ENCODE results near the gene REL.
"Not testable (repeated sequence)": the region's sequence is repeated elsewhere in the genome, so short reads cannot be mapped to it uniquely, and the experiment has no call there.

Gene REL

GRCh38 chr2:60907329-60907728 lies 26.0 kb downstream of the REL start:
- Histone ChIP-seq H3K9ac (ENCODE audit: insufficient read length, low read depth) (no peak overlapping the region), H3K36me3 (ENCODE audit: insufficient read depth, insufficient read length, low read length) (peaks cover 5% of the 10 kb centered on the region), H3K4me3 (ENCODE audit: insufficient read length, low read depth) (no peak overlapping the region)

GRCh38 chr2:60925994-60926740 lies 44.8 kb downstream of the REL start:
- Histone ChIP-seq H3K9ac (ENCODE audit: insufficient read length, low read depth) (no peak overlapping the region), H3K9me3 (ENCODE audit: insufficient read depth, low read length) (no peaks in the 10 kb centered on the region)
- DNase-seq (ENCODE audit: low read depth, low spot score) = no peak

More at GRCh38 chr2:60907329-60907728, 26.0 kb downstream of the REL start:
- Histone ChIP-seq H3K4me1 (ENCODE audit: insufficient read depth, insufficient read length) (no peaks in the 10 kb centered on the region), H3K27me3 (ENCODE audit: insufficient read depth, insufficient read length) (no peaks in the 10 kb centered on the region), H3K9me3 (ENCODE audit: insufficient read depth, low read length) (no peaks in the 10 kb centered on the region)
- no peak for TF ChIP-seq YY1 (IDR thresholded peaks at IDR 0.05; ENCODE audit: insufficient read depth, insufficient read length)
- TF ChIP-seq SUZ12 (IDR thresholded peaks at IDR 0.05; ENCODE audit: extremely low read depth, insufficient read depth, insufficient read length) = no peak
- TF ChIP-seq ZNF274 (IDR thresholded peaks at IDR 0.05; ENCODE audit: low read depth, low read length) = no peak
- DNase-seq (ENCODE audit: low read depth, low spot score) = no peak

GRCh38 chr2:60926741-60927552 lies 45.6 kb downstream of the REL start:
- no peak for DNase-seq (ENCODE audit: low read depth, low spot score)
- H3K9me3 ChIP-seq (ENCODE audit: insufficient read depth, low read length) = no peaks in the 10 kb centered on the region
- no peaks in the 10 kb centered on the region for H3K4me1 ChIP-seq (ENCODE audit: insufficient read depth, insufficient read length)
- no peaks in the 10 kb centered on the region for H3K27me3 ChIP-seq (ENCODE audit: insufficient read depth, insufficient read length)
- TF ChIP-seq YY1 (IDR thresholded peaks at IDR 0.05; ENCODE audit: insufficient read depth, insufficient read length) (no peak), SUZ12 (IDR thresholded peaks at IDR 0.05; ENCODE audit: extremely low read depth, insufficient read depth, insufficient read length) (no peak), ZNF274 (IDR thresholded peaks at IDR 0.05; ENCODE audit: low read depth, low read length) (no peak)
- H3K9ac ChIP-seq (ENCODE audit: insufficient read length, low read depth) = no peak overlapping the region
- peaks cover 15% of the 10 kb centered on the region for H3K36me3 ChIP-seq (ENCODE audit: insufficient read depth, insufficient read length, low read length)
- H3K4me3 ChIP-seq (ENCODE audit: insufficient read length, low read depth) = no peak overlapping the region

More at GRCh38 chr2:60925994-60926740, 44.8 kb downstream of the REL start:
- peaks cover 17% of the 10 kb centered on the region for H3K36me3 ChIP-seq (ENCODE audit: insufficient read depth, insufficient read length, low read length)
- no peaks in the 10 kb centered on the region for H3K4me1 ChIP-seq (ENCODE audit: insufficient read depth, insufficient read length)
- H3K4me3 ChIP-seq (ENCODE audit: insufficient read length, low read depth) = no peak overlapping the region
- no peaks in the 10 kb centered on the region for H3K27me3 ChIP-seq (ENCODE audit: insufficient read depth, insufficient read length)
- TF ChIP-seq SUZ12 (IDR thresholded peaks at IDR 0.05; ENCODE audit: extremely low read depth, insufficient read depth, insufficient read length) = no peak
- TF ChIP-seq YY1 (IDR thresholded peaks at IDR 0.05; ENCODE audit: insufficient read depth, insufficient read length) = no peak
- no peak for TF ChIP-seq ZNF274 (IDR thresholded peaks at IDR 0.05; ENCODE audit: low read depth, low read length)

- H3K4me1 ChIP-seq (ENCODE audit: insufficient read depth, insufficient read length); H3K4me3 ChIP-seq (ENCODE audit: insufficient read length, low read depth); H3K9ac ChIP-seq (ENCODE audit: insufficient read length, low read depth); DNase-seq (ENCODE audit: low read depth, low spot score); H3K36me3 ChIP-seq (ENCODE audit: insufficient read depth, insufficient read length, low read length); H3K27me3 ChIP-seq (ENCODE audit: insufficient read depth, insufficient read length); H3K9me3 ChIP-seq (ENCODE audit: insufficient read depth, low read length): not testable (repeated sequence)
Measured at GRCh38 chr2:60932061-60932460, 50.7 kb downstream of the REL start.

- no peak for TF ChIP-seq SUZ12 (IDR thresholded peaks at IDR 0.05; ENCODE audit: extremely low read depth, insufficient read depth, insufficient read length)
- TF ChIP-seq YY1 (IDR thresholded peaks at IDR 0.05; ENCODE audit: insufficient read depth, insufficient read length) = no peak
- TF ChIP-seq ZNF274 (IDR thresholded peaks at IDR 0.05; ENCODE audit: low read depth, low read length) = no peak
- H3K36me3 ChIP-seq (ENCODE audit: insufficient read depth, insufficient read length, low read length) = peaks cover 6% of the 10 kb centered on the region
- H3K4me1 ChIP-seq (ENCODE audit: insufficient read depth, insufficient read length) = no peaks in the 10 kb centered on the region
Measured at GRCh38 chr2:60932954-60933353, 51.6 kb downstream of the REL start.

GRCh38 chr2:60934165-60934722 lies 52.9 kb downstream of the REL start:
- H3K9ac ChIP-seq (ENCODE audit: insufficient read length, low read depth) = no peak overlapping the region
- no peak overlapping the region for H3K4me3 ChIP-seq (ENCODE audit: insufficient read length, low read depth)
- TF ChIP-seq YY1 (IDR thresholded peaks at IDR 0.05; ENCODE audit: insufficient read depth, insufficient read length) (no peak), ZNF274 (IDR thresholded peaks at IDR 0.05; ENCODE audit: low read depth, low read length) (no peak), SUZ12 (IDR thresholded peaks at IDR 0.05; ENCODE audit: extremely low read depth, insufficient read depth, insufficient read length) (no peak)
- H3K27me3 ChIP-seq (ENCODE audit: insufficient read depth, insufficient read length) = no peaks in the 10 kb centered on the region
- no peaks in the 10 kb centered on the region for H3K4me1 ChIP-seq (ENCODE audit: insufficient read depth, insufficient read length)
- DNase-seq (ENCODE audit: low read depth, low spot score) = no peak
- H3K36me3 ChIP-seq (ENCODE audit: insufficient read depth, insufficient read length, low read length) = peaks cover 6% of the 10 kb centered on the region
- no peaks in the 10 kb centered on the region for H3K9me3 ChIP-seq (ENCODE audit: insufficient read depth, low read length)

More at GRCh38 chr2:60932954-60933353, 51.6 kb downstream of the REL start:
- no peak for DNase-seq (ENCODE audit: low read depth, low spot score)
- Histone ChIP-seq H3K4me3 (ENCODE audit: insufficient read length, low read depth) (no peak overlapping the region), H3K9me3 (ENCODE audit: insufficient read depth, low read length) (no peaks in the 10 kb centered on the region), H3K9ac (ENCODE audit: insufficient read length, low read depth) (no peak overlapping the region), H3K27me3 (ENCODE audit: insufficient read depth, insufficient read length) (no peaks in the 10 kb centered on the region)

- DNase-seq (ENCODE audit: low read depth, low spot score) = no peak
- H3K36me3 ChIP-seq (ENCODE audit: insufficient read depth, insufficient read length, low read length) = peaks cover 5% of the 10 kb centered on the region
- H3K9ac ChIP-seq (ENCODE audit: insufficient read length, low read depth) = no peak overlapping the region
- no peaks in the 10 kb centered on the region for H3K4me1 ChIP-seq (ENCODE audit: insufficient read depth, insufficient read length)
- H3K27me3 ChIP-seq (ENCODE audit: insufficient read depth, insufficient read length) = no peaks in the 10 kb centered on the region
- no peaks in the 10 kb centered on the region for H3K9me3 ChIP-seq (ENCODE audit: insufficient read depth, low read length)
- TF ChIP-seq ZNF274 (IDR thresholded peaks at IDR 0.05; ENCODE audit: low read depth, low read length) (no peak), YY1 (IDR thresholded peaks at IDR 0.05; ENCODE audit: insufficient read depth, insufficient read length) (no peak), SUZ12 (IDR thresholded peaks at IDR 0.05; ENCODE audit: extremely low read depth, insufficient read depth, insufficient read length) (no peak)
- no peak overlapping the region for H3K4me3 ChIP-seq (ENCODE audit: insufficient read length, low read depth)
Measured at GRCh38 chr2:60936757-60937156, 55.4 kb downstream of the REL start.

All from NT2/D1 (cell line).